C4-2B (cell line): ENCODE measurements around the gene CAPN9.

Experiments used
- CTCF ChIP-seq: fragments of 450-650 bp; conservative IDR thresholded peaks from 2 replicates; pipeline ENCODE4 v1.5.1; 2017; ENCODE audit warnings: mild to moderate bottlenecking
- ZFX ChIP-seq: fragments of 450-650 bp; IDR thresholded peaks from 2 replicates; pipeline ENCODE4 v1.6.1; 2017

- TF ChIP-seq CTCF (no peak), ZFX (no peak)
Observed at GRCh38 chr1:230744382-230744781, 2.8 kb upstream of the CAPN9 start.
